Stimulated activated effector memory CD8-positive, alpha-beta T cell treated with anti-CD3 and anti-CD28 coated beads, Interleukin-12 subunit alpha, Interleukin-12 subunit beta, amount 100 ng/mL, for 72 hours (primary cell): ENCODE measurements around the gene TMPRSS13.

Experiments
- ATAC-seq: fragments of 150-1000 bp; cut with Tn5 transposase; 2 replicates; pipeline ENCODE4 v1.10.0; 2021
- DNase-seq, 2 donors: peaks; one replicate each; pipeline ENCODE4 v3.0.0; 2021 to 2022; ENCODE audit warnings: low spot score in 2 of 2
- H3K27ac Mint-ChIP-seq: one replicate; pipeline ENCODE4 v1.8.0; 2022; ENCODE audit warnings: mild to moderate bottlenecking, mixed read lengths
- H3K36me3 Mint-ChIP-seq: one replicate; pipeline ENCODE4 v1.8.0; 2022; ENCODE audit warnings: mild to moderate bottlenecking, mixed read lengths
- H3K4me1 Mint-ChIP-seq: one replicate; pipeline ENCODE4 v1.8.0; 2022; ENCODE audit warnings: mixed read lengths
- H3K4me3 Mint-ChIP-seq: one replicate; pipeline ENCODE4 v1.8.0; 2022; ENCODE audit warnings: mild to moderate bottlenecking, mixed read lengths
- H3K9me3 Mint-ChIP-seq: one replicate; pipeline ENCODE4 v1.8.0; 2022; ENCODE audit warnings: mixed read lengths

Gene TMPRSS13

DNA sequence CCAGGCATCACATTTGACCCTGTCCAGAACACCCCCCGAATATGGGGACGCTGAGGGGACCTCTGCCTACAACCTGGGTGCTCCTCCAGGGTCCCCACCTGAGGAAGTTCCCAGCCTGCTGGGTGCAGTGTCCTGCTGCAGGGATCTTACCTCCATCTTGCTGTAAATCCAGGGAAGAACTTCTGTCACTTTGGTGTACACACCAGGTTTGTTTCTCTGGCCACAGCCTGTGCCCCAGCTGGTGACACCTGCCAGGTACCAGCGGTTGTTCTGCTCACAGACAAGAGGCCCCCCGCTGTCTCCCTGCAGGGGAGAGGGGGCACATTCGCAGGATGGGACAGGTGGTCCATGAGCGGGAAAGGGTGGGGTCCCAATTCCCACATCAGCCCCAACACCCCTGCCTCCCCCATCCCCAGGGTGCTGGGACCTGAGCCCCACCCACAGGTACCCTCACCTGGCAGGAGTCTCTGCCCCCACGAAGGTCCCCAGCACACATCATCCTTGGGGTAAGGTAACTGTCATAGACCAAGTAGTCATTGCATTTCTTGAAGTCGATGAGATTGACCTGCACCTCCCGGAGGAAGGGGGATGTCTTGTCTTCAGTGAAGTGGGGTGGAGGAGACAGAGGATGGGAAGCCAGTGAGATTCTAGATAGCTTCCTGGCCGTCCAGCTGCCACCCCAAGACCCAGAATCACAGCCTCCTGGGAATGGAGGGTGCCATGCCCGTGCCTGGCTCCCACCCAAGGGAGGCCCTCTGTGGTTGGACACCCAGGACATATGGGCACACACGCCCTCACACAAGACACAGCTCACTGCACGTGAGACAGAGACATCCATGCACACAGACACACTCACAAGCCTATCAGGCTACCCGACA lies 25.5 kb downstream of the TMPRSS13 start:
- Mint-ChIP-seq H3K4me3 (no peak overlapping the region), H3K9me3 (no peaks in the 10 kb centered on the region), H3K36me3 (no peaks in the 10 kb centered on the region), H3K27ac (no peak overlapping the region), H3K4me1 (peaks cover 15% of the 10 kb centered on the region)
- ATAC-seq (no peak), DNase-seq (no peak)

- H3K9me3 Mint-ChIP-seq = no peaks in the 10 kb centered on the region
Measured at GRCh38 chr11:117902001-117902845, 27.0 kb downstream of the TMPRSS13 start.

DNA sequence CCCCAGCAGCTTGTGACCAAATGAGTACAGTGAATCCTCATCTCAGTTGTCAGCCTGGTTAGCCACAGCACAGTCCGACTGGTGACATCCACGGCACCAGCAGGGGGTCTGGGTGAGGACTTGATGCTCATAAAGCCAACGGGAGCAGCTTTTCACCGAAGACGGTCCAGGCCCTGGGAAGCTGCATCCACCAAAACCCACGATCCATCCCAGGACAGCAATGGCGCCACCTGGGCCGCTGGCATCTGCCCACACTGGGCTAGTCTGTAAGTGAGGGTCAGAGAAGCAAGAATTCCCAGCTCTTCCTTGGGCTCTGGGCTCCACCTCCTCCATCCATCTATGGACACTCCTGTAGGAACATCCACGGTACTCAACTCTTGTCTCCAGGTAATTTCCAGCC lies 27.6 kb downstream of the TMPRSS13 start:
- Mint-ChIP-seq H3K4me1 (peaks cover 5% of the 10 kb centered on the region), H3K27ac (no peak overlapping the region), H3K36me3 (no peaks in the 10 kb centered on the region), H3K4me3 (no peak overlapping the region), H3K9me3 (no peaks in the 10 kb centered on the region)
- ATAC-seq (no peak), DNase-seq (no peak)

More at GRCh38 chr11:117902001-117902845, 27.0 kb downstream of the TMPRSS13 start:
- Mint-ChIP-seq H3K4me3 (no peak overlapping the region), H3K4me1 (peaks cover 6% of the 10 kb centered on the region), H3K36me3 (no peaks in the 10 kb centered on the region), H3K27ac (no peak overlapping the region)
- ATAC-seq (no peak), DNase-seq (no peak)

GRCh38 chr11:117900720-117901440 lies 28.3 kb downstream of the TMPRSS13 start:
- H3K36me3 Mint-ChIP-seq = no peaks in the 10 kb centered on the region
- H3K9me3 Mint-ChIP-seq = no peaks in the 10 kb centered on the region
- ATAC-seq = no peak
- no peak for DNase-seq
- no peak overlapping the region for H3K4me3 Mint-ChIP-seq
- H3K4me1 Mint-ChIP-seq = peaks cover 5% of the 10 kb centered on the region
- no peak overlapping the region for H3K27ac Mint-ChIP-seq

DNA sequence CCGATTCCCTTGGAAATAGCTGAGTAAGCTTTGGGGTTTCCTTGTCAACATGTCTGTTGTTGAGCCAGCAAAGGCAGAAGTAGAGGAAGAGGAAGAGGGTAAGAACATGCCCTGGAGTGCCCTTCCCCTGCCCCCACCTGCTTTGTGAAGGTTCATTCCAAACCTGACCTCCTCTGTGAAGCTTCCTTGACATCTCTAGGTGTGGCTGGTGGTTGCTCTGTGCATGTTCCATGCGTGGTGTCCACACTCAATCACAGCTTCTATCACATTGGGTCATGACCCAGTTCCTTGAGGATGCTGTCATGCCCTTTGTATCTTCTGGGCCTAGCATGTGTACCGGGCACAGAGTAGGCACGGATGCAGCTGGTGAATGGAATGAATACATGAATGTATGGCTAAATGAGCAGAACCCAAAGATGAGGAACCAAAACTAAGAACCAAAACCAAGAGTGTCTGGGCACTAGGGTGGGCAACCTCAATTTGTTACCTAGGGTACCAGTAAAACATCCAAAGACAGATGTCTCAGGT lies 29.0 kb downstream of the TMPRSS13 start:
- Mint-ChIP-seq H3K9me3 (no peaks in the 10 kb centered on the region), H3K4me3 (no peak overlapping the region), H3K36me3 (no peaks in the 10 kb centered on the region), H3K4me1 (peaks cover 5% of the 10 kb centered on the region), H3K27ac (no peak overlapping the region)
- peak; percentile 47 for ATAC-seq
- no peak for DNase-seq

DNA sequence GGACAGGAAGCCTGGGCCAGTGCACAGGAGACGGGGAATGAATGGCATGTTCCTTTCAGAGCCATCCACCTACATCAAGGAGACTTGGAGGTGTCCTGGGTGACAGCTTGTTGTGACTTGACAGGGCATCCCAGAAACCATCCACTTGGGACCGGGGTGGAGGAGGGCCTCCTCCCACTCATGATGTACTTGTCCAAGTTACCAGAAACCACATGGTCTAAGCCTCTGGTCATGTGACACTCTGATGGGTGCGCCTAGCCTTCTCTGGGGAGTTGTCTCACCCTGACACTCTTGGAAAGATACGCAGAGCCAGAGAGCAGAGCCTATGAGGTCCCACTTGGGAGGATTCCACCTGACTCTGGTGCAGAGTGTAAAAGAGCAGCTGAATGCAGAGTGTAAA lies 31.1 kb downstream of the TMPRSS13 start:
- Mint-ChIP-seq H3K4me1 (peaks cover 5% of the 10 kb centered on the region), H3K9me3 (no peaks in the 10 kb centered on the region), H3K4me3 (no peak overlapping the region), H3K36me3 (no peaks in the 10 kb centered on the region), H3K27ac (no peak overlapping the region)
- DNase-seq (no peak), ATAC-seq (no peak)

DNA sequence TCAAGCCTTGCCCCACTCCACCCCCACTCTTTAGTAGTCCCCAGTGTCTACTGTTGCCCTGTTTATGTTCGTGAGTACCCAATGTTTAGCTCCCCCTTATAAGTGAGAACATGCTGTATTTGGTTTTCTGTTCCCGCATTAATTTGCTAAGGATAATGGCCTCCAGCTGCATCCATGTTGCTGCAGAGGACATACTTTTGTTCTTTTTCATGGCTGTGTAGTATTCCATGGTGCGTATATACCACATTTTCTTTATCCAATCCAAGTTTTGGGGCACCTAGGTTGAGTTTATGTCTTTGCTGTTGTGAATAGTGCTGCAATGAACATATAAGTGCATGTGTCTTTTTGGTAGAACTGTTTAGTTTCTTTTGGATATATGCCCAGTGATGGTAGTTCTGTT lies 36.6 kb downstream of the TMPRSS13 start:
- ATAC-seq (no peak), DNase-seq (no peak)
- no peaks in the 10 kb centered on the region for H3K36me3 Mint-ChIP-seq
- H3K4me1 Mint-ChIP-seq = no peaks in the 10 kb centered on the region
- H3K9me3 Mint-ChIP-seq = peaks cover 3% of the 10 kb centered on the region
- no peak overlapping the region for H3K4me3 Mint-ChIP-seq
- no peak overlapping the region for H3K27ac Mint-ChIP-seq

DNA sequence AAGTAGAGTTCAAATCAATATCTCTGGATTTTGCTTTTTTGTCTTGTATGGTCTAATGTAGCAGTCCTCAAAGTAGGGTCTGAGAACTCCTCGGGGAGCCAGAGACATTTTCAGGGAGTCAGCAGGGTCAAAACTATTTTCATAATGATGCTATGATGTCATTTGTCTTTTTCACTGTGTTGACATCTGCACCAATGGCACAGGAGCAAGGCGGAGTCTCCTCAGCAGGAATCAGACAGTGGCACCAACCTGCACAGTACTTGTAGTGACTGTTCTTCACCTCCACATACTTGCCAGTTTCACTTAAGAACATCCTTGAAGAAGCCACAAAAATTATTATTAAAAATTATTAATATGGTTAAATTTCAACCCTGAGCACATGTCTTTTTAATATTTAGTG lies 37.8 kb downstream of the TMPRSS13 start:
- ATAC-seq = no peak
- Mint-ChIP-seq H3K27ac (no peak overlapping the region), H3K36me3 (no peaks in the 10 kb centered on the region), H3K4me1 (no peaks in the 10 kb centered on the region), H3K9me3 (peaks cover 3% of the 10 kb centered on the region), H3K4me3 (no peak overlapping the region)
- DNase-seq = no peak

GRCh38 chr11:117888139-117888566 lies 41.0 kb downstream of the TMPRSS13 start:
- Mint-ChIP-seq H3K27ac (no peak overlapping the region), H3K4me1 (no peaks in the 10 kb centered on the region), H3K36me3 (no peaks in the 10 kb centered on the region), H3K4me3 (no peak overlapping the region), H3K9me3 (peaks cover 3% of the 10 kb centered on the region)
- ATAC-seq (no peak), DNase-seq (no peak)

DNA sequence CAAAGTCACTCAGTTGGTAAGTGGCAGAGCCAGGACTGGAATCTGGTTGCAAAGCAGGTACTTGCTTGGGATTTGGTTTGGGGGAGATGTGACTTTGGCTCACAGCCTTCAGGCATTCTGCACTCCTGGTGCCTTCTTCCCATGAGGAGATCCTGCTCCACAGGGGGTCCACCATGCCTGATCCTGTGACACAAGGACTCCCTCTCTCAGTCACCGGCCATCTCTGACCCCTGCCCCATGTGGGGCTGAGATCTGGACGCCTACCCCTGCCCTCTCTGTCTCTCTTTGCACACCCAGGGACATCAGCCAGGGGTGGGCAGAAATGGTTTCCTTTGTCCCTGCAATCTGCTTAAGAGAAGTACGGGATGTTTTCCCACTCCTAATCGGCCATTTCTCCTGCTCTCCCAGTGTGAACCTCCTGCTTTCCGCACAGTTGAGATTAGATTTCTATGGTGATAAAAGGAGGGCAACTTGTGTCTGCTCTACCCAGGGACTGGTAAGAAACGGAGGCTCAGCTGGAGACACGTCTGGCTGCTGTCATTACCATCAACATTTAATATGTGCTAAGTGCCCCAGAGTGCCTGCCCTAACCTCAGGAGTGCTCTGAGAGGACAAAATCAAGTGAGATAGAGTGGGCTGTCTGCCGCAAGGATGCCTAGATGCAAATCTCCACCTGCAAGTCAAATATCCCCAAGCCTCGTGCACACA lies 41.6 kb downstream of the TMPRSS13 start:
- H3K4me1 Mint-ChIP-seq = no peaks in the 10 kb centered on the region
- no peak overlapping the region for H3K4me3 Mint-ChIP-seq
- ATAC-seq (no peak), DNase-seq (no peak)
- no peaks in the 10 kb centered on the region for H3K36me3 Mint-ChIP-seq
- peaks cover 3% of the 10 kb centered on the region for H3K9me3 Mint-ChIP-seq
- no peak overlapping the region for H3K27ac Mint-ChIP-seq

- DNase-seq (no peak), ATAC-seq (no peak)
- Mint-ChIP-seq H3K9me3 (peaks cover 3% of the 10 kb centered on the region), H3K27ac (no peak overlapping the region), H3K4me3 (no peak overlapping the region), H3K36me3 (no peaks in the 10 kb centered on the region), H3K4me1 (no peaks in the 10 kb centered on the region)
Measured at GRCh38 chr11:117885777-117886176, 43.4 kb downstream of the TMPRSS13 start.

GRCh38 chr11:117884994-117885393 lies 44.2 kb downstream of the TMPRSS13 start:
- Mint-ChIP-seq H3K9me3 (peaks cover 3% of the 10 kb centered on the region), H3K36me3 (no peaks in the 10 kb centered on the region), H3K4me1 (no peaks in the 10 kb centered on the region), H3K4me3 (no peak overlapping the region), H3K27ac (no peak overlapping the region)
- ATAC-seq (peak; percentile 78), DNase-seq (no peak)

- Mint-ChIP-seq H3K4me3 (no peak overlapping the region), H3K9me3 (no peaks in the 10 kb centered on the region), H3K4me1 (no peaks in the 10 kb centered on the region), H3K36me3 (no peaks in the 10 kb centered on the region), H3K27ac (no peak overlapping the region)
- no peak for DNase-seq
- ATAC-seq = no peak
Measured at GRCh38 chr11:117883063-117883462, 46.1 kb downstream of the TMPRSS13 start.

- no peak for ATAC-seq
- H3K4me3 Mint-ChIP-seq = no peak overlapping the region
- no peaks in the 10 kb centered on the region for H3K4me1 Mint-ChIP-seq
- no peaks in the 10 kb centered on the region for H3K36me3 Mint-ChIP-seq
- no peaks in the 10 kb centered on the region for H3K9me3 Mint-ChIP-seq
- H3K27ac Mint-ChIP-seq = no peak overlapping the region
- DNase-seq = no peak
Measured at GRCh38 chr11:117882311-117882905, 46.8 kb downstream of the TMPRSS13 start.
